ENCODE data around the gene TECTB.

Gene TECTB

GRCh38 chr10:112275512-112276245, 7.5 kb upstream of the TECTB start:
- DNase-seq = no peak

- DNase-seq = no peak
These were observed 4.3 kb upstream of the TECTB start for GRCh38 chr10:112278871-112279270.

DNA sequence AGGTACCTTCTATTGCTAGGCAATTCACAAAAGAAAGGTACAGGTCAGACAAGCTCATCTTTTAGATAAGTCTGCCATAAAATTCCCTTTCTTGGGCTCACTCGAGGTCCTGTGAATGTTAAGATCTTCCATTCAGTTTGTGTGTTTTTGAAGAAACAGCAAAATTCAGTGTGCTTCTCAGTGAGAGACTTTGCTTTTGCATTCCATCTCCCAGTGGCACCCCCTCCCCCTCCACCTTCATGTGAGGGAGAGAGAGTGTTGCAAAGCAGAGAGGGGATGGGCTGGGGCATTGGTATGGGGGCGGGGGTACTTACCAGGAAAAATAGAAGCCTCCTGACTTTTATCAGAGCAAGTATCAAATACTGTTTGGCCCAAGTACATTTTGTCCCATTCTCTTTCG, 3.8 kb upstream of the TECTB start:
- no peak for DNase-seq

DNA sequence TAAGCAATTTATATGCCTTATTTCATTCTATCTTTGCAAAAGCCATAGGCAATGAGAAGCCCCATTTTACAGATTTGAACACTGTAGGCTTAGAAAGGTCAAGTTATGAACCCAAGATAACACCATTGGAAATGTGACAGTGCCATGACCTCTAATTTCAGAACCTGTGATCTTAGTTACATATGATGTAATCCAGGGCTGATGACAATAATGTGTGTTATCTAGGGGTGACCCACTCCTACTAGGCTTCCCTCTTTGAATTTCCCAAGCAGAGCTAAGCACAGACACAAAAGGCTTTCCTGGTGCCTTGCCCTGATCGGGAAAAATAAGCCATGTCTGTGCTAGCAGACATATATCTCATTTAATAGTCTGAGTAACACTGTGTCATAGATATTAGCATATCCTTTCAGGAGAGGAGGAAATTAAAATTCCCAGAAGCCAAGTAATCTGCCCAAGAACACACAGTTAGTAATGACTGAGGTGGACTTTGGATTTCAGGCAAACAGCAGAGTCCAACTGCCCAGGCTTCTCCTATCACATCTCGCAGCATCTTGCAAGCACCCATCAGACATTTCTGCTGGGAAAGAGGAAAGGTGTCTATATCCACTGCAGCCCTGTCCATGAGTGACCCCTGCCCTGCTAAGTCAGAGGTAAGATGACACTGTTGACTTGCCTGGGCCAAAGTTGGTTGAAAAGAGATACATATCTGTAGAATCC, 2.8 kb upstream of the TECTB start:
- DNase-seq = no peak

- DNase-seq = no peak
These were observed 1.1 kb upstream of the TECTB start for GRCh38 chr10:112282086-112282485.

GRCh38 chr10:112286837-112287818, 3.9 kb downstream of the TECTB start:
- DNase-seq = no peak

- no peak for DNase-seq
These were observed 4.6 kb downstream of the TECTB start for GRCh38 chr10:112287844-112288243.

GRCh38 chr10:112288486-112288885, 5.3 kb downstream of the TECTB start:
- DNase-seq = no peak

DNA sequence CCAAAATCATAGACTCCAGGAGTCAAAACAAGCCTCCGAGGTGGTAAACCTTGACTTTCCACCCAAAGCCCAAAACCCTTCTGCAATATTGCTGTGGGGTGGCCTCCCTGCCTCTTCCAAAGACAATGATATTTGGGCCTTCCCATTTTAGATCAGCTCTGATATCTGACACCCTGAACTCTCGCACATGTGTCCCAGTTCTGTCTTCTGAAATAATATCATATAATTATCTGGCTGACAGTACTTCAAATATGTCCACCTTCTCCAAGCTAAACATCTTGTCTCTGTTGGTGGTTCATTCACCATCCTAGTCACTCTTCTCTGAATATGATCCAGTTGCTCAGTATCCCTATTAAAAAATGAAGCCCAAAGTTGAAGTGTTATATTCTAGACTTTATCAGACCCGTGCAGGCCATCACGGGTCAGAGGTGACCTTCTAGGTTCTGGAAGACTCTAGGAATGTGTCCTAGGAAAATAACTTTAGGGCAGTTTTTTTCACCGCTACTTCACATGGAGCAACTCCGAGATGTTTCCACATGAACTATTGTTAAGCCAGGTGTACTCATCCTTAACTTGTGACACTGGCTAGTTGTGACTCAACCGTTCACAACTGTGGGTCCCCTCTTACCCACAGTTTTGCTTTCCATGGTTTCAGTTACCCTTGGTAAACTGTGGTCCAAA, 6.3 kb downstream of the TECTB start:
- no peak for DNase-seq

DNA sequence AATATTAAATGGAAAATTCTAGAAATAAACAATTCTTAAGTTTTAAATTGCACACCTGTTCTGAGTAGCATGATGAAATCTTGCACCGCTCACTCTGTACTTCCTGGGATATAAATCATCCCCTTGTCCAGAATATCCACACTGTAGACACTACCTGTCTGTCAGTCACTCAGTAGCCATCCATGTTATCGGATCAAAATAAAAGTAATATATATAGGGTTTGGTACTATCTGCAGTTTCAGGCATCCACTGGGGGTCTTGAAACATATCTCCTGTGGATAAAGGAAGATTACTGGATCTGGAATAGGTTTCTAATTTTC, 6.8 kb downstream of the TECTB start:
- no peak for DNase-seq

GRCh38 chr10:112294169-112294568, 11.0 kb downstream of the TECTB start:
- no peak for DNase-seq

DNA sequence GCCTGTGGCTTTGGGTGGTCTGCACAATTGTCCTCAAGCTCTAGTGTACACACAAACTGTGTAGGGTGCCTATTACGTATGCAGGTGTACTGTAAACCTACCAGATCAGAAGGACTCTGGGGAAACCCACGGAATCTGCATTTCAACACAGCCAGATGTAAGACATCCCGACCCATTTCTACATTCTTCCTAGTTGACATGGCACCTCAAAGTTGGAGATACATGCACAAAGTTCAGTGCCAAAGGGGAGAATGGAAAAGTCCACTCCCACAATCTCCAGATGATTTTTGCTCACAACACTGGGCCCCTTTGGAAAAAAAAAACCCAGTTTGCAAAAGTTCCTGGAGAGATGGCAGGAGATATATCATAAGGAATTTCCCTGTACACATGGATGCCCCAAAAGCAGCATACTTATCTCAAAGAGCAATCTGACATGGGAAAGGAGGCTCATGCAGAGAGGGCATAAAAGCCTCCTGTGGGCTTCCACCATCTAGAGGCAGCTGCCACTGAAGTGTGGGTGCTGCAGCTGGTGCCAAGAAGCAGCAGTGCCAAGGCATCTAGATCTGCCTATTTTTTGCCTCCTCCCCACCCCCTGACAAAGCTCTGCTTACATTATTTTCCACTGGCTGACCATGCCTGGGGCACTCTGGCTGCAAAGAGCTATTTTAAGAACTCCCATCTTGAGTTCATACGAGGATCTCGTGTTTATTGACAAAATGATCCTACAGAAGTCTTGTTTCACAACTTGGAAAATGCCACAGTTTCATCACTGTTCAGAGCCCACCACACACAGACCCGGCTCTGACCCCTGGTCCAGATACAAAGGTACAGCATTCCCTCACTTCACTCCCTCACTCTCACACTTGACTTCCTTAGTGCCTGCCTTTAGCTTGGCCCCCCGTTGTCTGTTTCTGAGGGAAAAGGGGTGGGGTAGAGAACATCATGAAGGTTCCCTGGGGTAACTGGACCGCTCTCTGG, 12.9 kb downstream of the TECTB start:
- no peak for DNase-seq

- no peak for DNase-seq
These were observed 13.7 kb downstream of the TECTB start for GRCh38 chr10:112296908-112297331.

- no peak for DNase-seq
These were observed 15.4 kb downstream of the TECTB start for GRCh38 chr10:112298581-112298980.

- no peak for DNase-seq
These were observed 16.3 kb downstream of the TECTB start for GRCh38 chr10:112299456-112299855.

- no peak for DNase-seq
These were observed 19.1 kb downstream of the TECTB start for GRCh38 chr10:112302335-112302734.

GRCh38 chr10:112303528-112303927, 20.3 kb downstream of the TECTB start:
- DNase-seq = no peak

DNA sequence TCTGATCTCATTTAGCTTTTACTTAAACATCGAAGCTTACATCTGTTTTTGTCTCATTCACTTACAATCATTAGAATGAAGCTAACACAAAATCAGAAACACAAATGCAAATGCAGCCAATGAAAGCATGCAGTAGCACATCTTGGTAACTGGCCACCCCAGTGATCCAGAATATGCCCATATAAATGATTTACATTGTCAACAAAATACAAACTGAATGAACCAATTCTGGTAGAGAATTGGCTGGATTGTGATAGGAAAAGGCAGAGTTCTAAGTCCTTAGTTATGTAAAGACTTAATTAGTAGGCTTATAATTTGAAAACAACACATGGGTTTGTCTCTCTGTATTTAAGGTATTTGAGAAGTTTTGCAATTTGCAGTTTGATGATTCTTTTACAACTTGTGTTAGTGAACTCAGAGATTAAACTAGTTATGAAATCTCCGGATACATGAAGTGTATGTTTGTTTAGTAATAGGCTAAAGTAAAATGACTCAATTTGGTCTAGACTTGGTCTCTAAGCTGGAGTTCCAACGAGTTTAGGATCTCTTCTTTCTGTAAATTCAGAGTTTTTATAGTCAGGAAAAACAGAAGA, 21.2 kb downstream of the TECTB start:
- no peak for DNase-seq

GRCh38 chr10:112307358-112308124, 24.3 kb downstream of the TECTB start:
- no peak for DNase-seq

DNA sequence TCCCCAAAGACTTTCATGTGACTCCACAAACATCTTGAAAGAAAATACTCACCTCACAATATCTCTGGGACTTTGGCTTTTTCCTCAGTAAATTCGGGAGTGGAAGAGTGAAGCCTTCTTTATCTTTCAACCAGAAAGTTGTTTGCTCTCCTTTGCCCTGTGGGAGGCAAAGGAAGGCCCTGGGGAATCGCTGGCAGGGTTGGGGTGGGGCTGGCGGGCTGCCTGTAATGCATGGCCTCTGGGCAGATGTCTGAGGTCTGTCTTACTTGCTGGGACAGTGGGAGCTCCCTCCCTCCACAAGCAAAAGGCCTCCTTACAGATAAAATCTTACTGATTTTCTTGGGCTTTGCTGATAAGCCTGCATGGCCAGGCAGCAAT, 24.9 kb downstream of the TECTB start:
- DNase-seq = no peak

DNA sequence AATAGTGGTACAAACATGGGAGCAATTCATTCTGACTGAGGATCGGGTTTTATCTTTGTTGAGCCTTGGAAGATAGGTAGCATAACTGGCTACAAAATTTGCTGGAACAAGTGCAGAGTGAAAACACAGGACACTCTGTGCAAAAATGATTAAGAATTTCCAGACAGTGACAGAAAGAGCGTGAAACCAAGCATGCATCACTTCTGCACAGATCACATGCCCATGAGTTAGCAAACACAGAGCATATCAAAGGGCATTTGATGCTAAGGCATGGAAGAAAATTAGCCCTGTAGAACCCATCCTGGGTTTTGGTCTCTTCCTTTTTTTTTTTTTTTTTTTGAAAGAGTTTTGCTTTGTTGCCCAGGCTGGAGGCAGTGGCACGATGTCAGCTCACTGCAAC, 28.3 kb downstream of the TECTB start:
- no peak for DNase-seq

All from SIG-M5 (cell line).